HepG2 (cell line): ENCODE data around the gene SMPD2.

Experiments used
- CBX1 ChIP-seq: IDR thresholded peaks from one replicate; pipeline ENCODE4 v1.6.1; 2016; ENCODE audit warnings: antibody characterized with exemption, low read depth
- IRX3 ChIP-seq: sonication (generic); formaldehyde crosslinking; IDR thresholded peaks from 2 replicates; pipeline ENCODE4 v1.8.1; 2023; ENCODE audit warnings: mild to moderate bottlenecking, low read depth, missing genetic modification reagents, borderline replicate concordance
- POLR2G ChIP-seq: fragments of 200-400 bp; formaldehyde crosslinking; IDR thresholded peaks from 2 replicates; pipeline ENCODE4 v1.6.1; 2018; ENCODE audit warnings: mild to moderate bottlenecking, low read depth, low read length, moderate library complexity
- ZNF17 ChIP-seq: sonication (generic); formaldehyde crosslinking; IDR thresholded peaks from 2 replicates; pipeline ENCODE4 v1.5.0; 2020; ENCODE audit warnings: mild to moderate bottlenecking, missing genetic modification reagents
- ZNF549 ChIP-seq: sonication (generic); formaldehyde crosslinking; IDR thresholded peaks from 2 replicates; pipeline ENCODE4 v1.5.0; 2020; ENCODE audit warnings: missing genetic modification reagents
- ZNF747 ChIP-seq: sonication (generic); formaldehyde crosslinking; IDR thresholded peaks from 2 replicates; pipeline ENCODE4 v1.8.1; 2023; ENCODE audit warnings: missing genetic modification reagents, mild to moderate bottlenecking, borderline replicate concordance
- TF ChIP-seq, protein P1 (sequence below): sonication (generic); formaldehyde crosslinking; IDR thresholded peaks from 2 replicates; pipeline ENCODE4 v1.5.0; 2020; ENCODE audit warnings: mild to moderate bottlenecking, missing genetic modification reagents, moderate library complexity
- TF ChIP-seq, protein P2 (sequence below): sonication (generic); formaldehyde crosslinking; IDR thresholded peaks from 2 replicates; pipeline ENCODE4 v1.4.0; 2020; ENCODE audit warnings: low read depth, mild to moderate bottlenecking, missing genetic modification reagents

DNA sequence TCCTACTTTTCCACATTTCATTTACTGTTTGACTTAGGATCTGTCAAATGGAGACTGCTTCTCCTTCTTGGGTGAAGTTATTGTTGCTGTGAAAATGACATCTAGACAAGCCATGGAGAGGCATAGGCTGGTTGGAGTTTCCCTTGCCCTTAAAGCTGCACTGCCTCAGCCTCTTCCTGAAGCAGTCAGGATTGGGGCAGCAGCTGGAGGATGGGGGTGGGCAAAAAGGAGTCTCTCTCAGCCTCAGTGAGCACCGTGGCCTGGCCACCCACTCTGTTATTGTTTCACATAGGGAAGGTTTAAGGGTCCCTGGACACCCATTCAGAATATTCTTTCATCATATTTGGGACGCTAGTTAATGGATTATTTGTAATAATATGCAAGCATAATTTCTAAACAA, 50.2 kb downstream of the SMPD2 start:
- TF ChIP-seq ZNF17 (CRISPR knock-in tag) (no peak), IRX3 (no peak), ZNF549 (CRISPR knock-in tag) (no peak), POLR2G (no peak), CBX1 (no peak), ZNF747 (no peak)
- TF ChIP-seq, protein P1, sequence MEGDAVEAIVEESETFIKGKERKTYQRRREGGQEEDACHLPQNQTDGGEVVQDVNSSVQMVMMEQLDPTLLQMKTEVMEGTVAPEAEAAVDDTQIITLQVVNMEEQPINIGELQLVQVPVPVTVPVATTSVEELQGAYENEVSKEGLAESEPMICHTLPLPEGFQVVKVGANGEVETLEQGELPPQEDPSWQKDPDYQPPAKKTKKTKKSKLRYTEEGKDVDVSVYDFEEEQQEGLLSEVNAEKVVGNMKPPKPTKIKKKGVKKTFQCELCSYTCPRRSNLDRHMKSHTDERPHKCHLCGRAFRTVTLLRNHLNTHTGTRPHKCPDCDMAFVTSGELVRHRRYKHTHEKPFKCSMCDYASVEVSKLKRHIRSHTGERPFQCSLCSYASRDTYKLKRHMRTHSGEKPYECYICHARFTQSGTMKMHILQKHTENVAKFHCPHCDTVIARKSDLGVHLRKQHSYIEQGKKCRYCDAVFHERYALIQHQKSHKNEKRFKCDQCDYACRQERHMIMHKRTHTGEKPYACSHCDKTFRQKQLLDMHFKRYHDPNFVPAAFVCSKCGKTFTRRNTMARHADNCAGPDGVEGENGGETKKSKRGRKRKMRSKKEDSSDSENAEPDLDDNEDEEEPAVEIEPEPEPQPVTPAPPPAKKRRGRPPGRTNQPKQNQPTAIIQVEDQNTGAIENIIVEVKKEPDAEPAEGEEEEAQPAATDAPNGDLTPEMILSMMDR (CRISPR knock-in tag): no peak
- TF ChIP-seq, protein P2, sequence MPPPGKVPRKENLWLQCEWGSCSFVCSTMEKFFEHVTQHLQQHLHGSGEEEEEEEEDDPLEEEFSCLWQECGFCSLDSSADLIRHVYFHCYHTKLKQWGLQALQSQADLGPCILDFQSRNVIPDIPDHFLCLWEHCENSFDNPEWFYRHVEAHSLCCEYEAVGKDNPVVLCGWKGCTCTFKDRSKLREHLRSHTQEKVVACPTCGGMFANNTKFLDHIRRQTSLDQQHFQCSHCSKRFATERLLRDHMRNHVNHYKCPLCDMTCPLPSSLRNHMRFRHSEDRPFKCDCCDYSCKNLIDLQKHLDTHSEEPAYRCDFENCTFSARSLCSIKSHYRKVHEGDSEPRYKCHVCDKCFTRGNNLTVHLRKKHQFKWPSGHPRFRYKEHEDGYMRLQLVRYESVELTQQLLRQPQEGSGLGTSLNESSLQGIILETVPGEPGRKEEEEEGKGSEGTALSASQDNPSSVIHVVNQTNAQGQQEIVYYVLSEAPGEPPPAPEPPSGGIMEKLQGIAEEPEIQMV: no peak
